HG02981 (cell line): ENCODE results near the gene DNAAF8.

Source experiments
- ATAC-seq: cut with Tn5 transposase; IDR thresholded peaks from one replicate; pipeline ENCODE4 v1.9.1; 2021; ENCODE audit warnings: mild to moderate bottlenecking, moderate library complexity; ENCODE audit not compliant: unreplicated experiment

The DNAAF8 gene

DNA sequence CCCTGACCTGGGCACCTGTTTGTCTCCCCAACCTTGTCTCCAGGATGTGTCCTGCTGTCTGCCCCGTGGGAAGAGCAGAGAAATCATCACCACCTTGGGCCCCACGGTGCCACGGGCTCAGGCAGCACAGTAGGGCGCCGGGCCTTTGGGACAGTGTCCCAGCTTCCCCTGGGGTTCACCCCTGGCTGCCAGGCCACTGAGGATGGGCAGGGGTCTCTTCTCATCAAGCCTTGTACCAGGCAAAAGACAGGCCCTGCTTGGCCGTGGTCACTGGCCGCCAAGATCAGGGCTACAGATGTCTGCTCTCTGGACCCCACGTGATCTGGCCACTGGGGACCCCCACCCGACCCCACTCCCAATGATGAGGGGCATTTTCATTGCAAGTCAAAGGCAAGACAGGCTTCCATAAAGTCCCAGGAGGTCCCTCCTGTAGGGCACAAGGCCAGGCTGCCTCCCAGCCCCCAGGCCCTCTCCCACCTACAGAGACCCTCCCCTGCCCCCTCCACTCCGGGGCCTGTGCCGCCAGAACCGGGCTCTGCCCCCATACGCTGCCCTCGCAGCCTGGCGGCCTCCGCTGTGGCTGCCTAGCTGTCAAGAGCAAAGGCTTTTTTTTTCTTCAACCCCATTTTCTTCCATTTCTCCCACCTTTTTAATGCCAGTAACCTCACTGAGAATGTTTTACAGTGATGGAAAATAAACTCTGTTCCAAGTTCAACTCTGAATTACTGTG, 14.5 kb downstream of the DNAAF8 start:
- no peak for ATAC-seq

- ATAC-seq: no peak
Observed at GRCh38 chr16:4749700-4750257, 15.4 kb downstream of the DNAAF8 start.

DNA sequence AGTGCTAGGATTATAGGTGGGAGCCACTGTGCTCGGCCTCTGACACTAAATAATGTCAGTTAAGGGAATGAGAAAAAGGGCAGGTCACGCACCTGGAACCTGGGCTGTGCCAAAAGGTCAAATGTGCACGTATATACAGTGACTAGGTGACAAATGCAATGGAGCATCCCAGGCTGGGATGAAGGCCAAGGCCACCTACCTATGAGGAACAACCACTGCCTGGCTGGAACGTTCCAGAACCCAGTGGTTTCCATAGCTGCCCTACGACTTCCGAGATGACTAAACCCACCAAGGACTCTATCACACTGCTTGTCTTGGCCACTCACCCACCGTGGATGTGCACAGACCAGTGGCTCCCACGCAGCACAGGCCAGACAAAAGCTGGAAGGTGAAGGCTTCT, 16.6 kb downstream of the DNAAF8 start:
- ATAC-seq: no peak

DNA sequence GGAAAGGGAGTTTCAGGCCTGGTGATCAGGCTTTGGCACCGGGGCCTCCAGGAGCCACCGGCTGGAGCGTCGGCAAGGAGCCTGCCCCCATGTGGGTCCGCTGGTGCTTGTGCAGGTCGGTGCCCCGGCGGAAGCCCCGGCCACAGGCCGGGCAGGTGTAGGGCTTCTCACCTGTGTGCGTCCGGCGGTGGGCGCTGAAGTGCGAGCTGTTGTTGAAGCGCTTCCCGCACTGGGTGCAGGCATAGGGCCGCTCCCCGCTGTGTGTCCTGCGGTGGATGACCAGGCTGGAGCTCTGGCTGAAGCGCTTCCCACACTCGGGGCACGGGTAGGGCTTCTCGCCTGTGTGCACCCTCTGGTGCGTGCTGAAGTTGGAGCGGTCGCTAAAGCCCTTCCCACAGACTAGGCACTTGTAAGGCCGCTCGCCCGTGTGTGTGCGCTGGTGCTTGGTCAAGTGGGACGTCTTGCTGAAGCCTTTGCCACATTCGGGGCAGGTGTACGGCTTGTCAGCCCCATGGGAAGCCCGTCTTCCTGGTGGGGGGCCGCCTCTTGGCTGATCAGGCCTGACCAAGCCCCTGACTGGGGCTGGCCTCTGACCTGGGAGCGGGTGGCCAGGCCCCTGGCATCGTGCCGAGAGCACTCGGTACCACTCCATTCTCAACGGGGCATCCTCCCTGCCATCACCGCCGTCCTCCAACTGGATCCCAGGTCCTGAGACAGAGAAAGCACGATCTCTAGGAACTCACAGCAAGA, 18.2 kb downstream of the DNAAF8 start:
- ATAC-seq: no peak

DNA sequence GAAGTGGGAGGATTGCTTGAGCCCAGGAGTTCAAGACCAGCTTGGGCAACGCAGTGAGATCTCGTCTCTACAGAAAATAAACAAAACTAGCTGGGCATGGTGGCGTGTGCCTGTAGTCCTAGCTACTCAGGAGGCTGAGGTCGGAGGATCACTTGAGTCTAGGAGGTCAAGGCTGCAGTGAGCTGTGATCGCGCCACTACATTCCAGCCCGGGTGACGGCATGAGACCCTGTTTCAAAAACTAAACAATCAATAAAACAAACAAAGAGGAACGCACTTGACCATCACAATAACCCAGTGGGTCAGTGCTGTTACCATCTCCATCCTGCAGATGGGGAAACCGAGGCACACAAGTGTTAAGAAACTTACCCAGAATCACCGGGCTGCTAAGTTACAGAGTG, 18.9 kb downstream of the DNAAF8 start:
- ATAC-seq: no peak

- no peak for ATAC-seq
Observed at GRCh38 chr16:4754865-4755264, 20.5 kb downstream of the DNAAF8 start.

DNA sequence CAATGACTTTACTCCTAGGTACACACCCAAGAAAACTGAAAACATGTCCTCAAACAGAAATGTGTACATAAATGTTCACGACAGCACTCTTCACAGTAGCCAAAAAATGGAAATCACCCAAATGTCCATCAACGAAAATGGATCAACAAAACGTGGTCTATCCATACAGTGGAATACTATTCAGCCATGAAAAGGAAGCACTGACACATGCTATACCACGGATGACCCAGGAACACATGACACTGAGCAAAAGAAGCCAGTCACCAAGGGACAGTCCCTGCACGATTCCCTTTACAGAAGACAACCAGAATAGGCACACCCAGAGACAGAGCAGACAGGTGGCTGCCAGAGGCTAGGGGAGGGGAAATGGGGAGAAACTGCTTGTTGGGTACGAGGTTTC, 21.4 kb downstream of the DNAAF8 start:
- ATAC-seq: no peak

GRCh38 chr16:4760221-4760910, 26.0 kb downstream of the DNAAF8 start:
- no peak for ATAC-seq

- ATAC-seq: no peak
Observed at GRCh38 chr16:4762205-4762604, 27.9 kb downstream of the DNAAF8 start.

DNA sequence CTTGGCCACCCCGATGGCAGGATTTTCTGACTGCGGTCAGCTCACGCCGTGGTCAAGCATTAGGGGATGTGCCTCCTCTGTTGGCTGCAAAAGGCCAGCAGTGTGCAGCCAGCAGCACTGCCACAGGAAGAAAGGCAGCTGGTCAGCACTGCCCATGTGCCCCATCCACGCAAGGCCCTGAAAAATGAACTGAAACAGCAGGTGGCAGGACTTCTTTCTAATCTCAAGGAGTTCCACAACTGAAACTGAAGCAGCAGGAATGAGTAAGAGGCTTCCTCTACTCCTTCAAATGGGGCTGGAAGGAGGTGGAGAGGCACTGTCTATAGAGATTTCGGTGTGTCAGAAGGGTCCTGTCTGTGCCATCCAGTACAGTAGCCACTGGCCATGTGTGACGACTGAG, 29.5 kb downstream of the DNAAF8 start:
- no peak for ATAC-seq

GRCh38 chr16:4765511-4766474, 31.5 kb downstream of the DNAAF8 start:
- ATAC-seq: no peak

DNA sequence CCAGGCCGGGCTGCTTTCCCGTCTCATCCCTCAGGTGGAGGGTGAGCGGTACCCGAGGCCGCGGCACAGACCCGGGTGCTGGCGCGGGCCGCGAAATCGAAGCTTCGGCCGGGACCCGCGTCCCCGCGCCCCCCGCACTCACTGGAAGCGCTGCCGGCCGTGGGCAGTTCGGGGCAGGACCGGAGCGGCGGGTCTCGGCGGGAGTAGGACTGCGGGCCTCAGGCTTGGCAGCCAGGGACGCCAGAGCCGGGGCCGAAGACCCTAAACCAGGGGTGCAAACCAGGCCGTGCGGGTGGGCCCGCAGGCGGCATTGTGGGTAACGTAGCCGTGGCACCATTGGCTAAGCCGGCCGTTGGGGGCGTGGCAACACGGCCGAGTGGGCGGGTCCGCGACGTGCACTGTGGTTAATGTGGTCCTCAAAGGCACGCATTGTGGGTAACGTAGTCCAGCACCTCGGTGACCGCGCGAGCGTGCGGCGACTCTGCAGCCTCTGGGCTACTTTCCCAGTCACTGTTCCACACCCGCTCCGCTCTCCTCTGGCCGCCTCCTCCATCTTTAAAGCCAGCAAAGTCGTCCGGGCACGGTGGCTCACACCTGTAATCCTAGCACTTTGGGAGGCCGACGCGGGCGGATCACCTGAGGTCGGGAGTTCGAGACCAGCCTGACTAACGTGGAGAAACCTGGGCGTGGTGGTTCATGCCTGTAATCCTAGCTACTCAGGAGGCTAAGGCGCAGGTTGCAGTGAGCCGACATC, 32.7 kb downstream of the DNAAF8 start, which contains the start of gene ZNF500:
TSS of gene ZNF500 (minus strand) at position 288 of the 754 bp plus-strand sequence. CDS start 1,184 bp downstream, outside the sequence.
- ATAC-seq: peak; percentile 85

- ATAC-seq: no peak
Observed at GRCh38 chr16:4767872-4768548, 33.7 kb downstream of the DNAAF8 start.

- ATAC-seq: peak; percentile 71
Observed at GRCh38 chr16:4768549-4769305, 34.4 kb downstream of the DNAAF8 start.

DNA sequence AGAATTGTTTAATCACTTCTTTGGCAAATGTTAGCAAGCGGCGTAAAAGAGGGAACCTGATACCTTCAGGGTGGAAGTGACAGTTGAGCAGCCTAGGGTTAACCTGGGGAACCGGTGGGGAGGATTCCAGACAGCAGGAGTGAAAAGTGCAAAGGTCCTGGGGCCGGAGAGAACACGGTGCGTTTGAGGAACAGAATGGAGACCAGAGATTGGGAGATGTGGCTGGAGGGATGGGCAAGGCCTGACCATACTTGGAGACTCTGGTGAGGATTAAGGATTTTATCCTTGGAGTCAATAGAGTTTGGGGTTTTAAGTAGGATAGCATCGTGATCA, 34.9 kb downstream of the DNAAF8 start:
- ATAC-seq: no peak

DNA sequence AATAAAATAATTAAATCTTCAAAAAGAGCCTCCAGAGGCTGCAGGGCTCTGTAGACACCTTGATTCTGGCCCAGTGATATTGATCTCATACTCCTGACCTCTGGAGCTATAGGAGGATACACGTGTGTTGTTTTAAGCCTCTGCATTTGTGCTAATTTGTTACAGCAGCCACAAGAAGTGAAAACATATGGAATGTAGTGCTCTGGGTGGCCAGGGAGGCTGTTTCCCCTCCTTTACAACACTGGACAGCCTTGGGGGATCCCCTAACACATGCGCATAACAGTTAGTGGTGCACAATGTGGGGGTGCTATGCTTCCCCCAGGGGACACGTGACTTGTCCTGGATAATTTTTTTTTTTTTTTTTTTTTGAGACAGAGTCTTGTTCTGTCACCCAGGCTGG, 37.3 kb downstream of the DNAAF8 start:
- ATAC-seq: no peak

DNA sequence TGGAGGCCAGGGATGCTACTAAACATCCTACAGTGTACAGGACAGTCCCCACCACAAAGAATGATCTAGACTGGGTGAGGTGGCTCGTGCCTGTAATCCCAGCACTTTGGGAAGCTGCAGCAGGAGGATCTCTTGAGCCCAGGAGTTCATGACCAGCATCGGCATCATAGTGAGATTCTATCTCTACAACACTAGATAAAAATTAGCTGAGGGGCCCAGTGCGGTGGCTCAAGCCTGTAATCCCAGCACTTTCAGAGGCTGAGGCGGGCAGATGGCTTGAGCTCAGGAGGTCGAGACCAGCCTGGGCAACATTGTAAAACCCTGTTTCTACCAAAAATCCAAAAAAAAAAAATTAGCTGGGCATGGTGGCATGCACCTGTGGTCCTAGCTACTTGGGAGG, 38.0 kb downstream of the DNAAF8 start:
- no peak for ATAC-seq

GRCh38 chr16:4775005-4775404, 40.7 kb downstream of the DNAAF8 start:
- ATAC-seq: no peak
